ENCODE measurements around the gene NR2F1-AS1. TPM values are rescaled to one million over a fixed set of nuclear protein-coding genes. Genes with fewer than 3 reads are reported as not detected.

The NR2F1-AS1 gene
- polyA plus RNA-seq, 2 of the 4 experiments (the other 2 are of a cell fraction) = 5.5 to 8.3 TPM

DNA sequence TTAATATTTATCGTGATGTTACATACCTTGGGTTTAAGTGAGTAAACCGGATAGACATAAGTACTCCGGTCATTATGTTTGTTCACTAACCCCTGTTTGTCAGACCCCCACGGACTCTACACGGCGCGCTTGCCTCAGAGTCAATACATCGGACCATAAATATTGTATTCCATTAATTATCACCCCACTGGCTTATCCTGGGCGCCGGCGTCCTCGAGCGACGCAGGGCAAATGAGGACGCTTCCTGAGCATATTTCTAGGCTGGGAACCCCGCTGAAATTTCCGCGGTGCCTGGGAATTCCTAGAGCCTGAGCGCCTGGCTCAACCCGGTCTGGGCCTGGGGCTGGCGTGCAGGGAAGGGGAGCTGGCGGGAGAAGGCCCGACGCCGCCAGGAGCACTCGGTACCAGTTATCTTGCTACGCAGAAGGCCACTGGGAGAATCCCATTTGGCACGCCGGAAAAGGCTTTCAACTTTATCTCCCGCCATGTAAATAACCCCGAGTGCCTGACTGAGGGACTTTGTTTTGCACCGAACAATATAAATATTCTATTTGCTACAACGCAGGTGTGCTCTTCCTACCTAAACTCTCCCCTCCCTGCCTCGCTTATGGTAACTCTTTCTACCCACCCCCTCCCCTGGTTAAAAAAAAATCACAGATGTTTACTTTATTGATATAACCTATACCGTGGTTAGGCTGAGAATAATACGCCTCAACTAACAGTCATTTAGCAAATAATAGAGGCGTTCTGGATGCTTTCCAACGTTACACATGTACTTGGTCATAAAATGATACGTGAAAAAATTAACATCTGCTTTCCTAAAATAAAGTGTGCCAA lies 21.4 kb upstream of the NR2F1-AS1 start:
- H3K27ac ChIP-seq = no peak overlapping the region
- H3K4me3 ChIP-seq = no peak overlapping the region
- no peaks in the 10 kb centered on the region for H3K9me3 ChIP-seq
- H3K4me2 ChIP-seq = no peak overlapping the region
- 91% methylated on average over 34 of the region's 39 CpGs for WGBS (ENCODE audit: missing lambda C conversion rate)
- ChIA-PET CTCF (interaction anchor here (1.3 to 1.4 kb wide), 2 partner anchors 18 to 187 kb away, joined by 3 read pairs; no protein-coding TSS in a partner anchor), POLR2A (no interaction called here)
- DNase-seq (ENCODE audit: low read depth in 1 of 2, low spot score in 1 of 2) = no peak
- FAIRE-seq = no peak
- ATAC-seq = no peak
- TF ChIP-seq HEYL (CRISPR knock-in tag; IDR thresholded peaks at IDR 0.05) (no peak), HOXB5 (CRISPR knock-in tag; IDR thresholded peaks at IDR 0.05) (no peak), HOXA7 (CRISPR knock-in tag; IDR thresholded peaks at IDR 0.05) (no peak), TFCP2L1 (CRISPR knock-in tag; IDR thresholded peaks at IDR 0.05) (no peak), KDM5A (IDR thresholded peaks at IDR 0.05) (no peak), JUN (IDR thresholded peaks at IDR 0.05) (no peak), CBX8 (IDR thresholded peaks at IDR 0.05) (no peak), CHD4 (IDR thresholded peaks at IDR 0.05; ENCODE audit: borderline replicate concordance) (no peak), SMC3 (IDR thresholded peaks at IDR 0.05) (no peak), MYC (IDR thresholded peaks at IDR 0.05; ENCODE audit: borderline replicate concordance, low read length) (no peak), NPAS2 (CRISPR knock-in tag; IDR thresholded peaks at IDR 0.05; ENCODE audit: borderline replicate concordance) (no peak), RNF2 (IDR thresholded peaks at IDR 0.05; ENCODE audit: borderline replicate concordance, low read depth) (no peak), ZSCAN20 (CRISPR knock-in tag; IDR thresholded peaks at IDR 0.05) (no peak), HOXB13 (CRISPR knock-in tag; IDR thresholded peaks at IDR 0.05; ENCODE audit: low read depth) (no peak)
- TF ChIP-seq, protein P1, sequence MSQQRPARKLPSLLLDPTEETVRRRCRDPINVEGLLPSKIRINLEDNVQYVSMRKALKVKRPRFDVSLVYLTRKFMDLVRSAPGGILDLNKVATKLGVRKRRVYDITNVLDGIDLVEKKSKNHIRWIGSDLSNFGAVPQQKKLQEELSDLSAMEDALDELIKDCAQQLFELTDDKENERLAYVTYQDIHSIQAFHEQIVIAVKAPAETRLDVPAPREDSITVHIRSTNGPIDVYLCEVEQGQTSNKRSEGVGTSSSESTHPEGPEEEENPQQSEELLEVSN (IDR thresholded peaks at IDR 0.05; ENCODE audit: borderline replicate concordance, low read depth) = no peak
- TF ChIP-seq, protein P2, sequence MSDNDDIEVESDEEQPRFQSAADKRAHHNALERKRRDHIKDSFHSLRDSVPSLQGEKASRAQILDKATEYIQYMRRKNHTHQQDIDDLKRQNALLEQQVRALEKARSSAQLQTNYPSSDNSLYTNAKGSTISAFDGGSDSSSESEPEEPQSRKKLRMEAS (IDR thresholded peaks at IDR 0.05) = no peak
- TF ChIP-seq, protein P3, sequence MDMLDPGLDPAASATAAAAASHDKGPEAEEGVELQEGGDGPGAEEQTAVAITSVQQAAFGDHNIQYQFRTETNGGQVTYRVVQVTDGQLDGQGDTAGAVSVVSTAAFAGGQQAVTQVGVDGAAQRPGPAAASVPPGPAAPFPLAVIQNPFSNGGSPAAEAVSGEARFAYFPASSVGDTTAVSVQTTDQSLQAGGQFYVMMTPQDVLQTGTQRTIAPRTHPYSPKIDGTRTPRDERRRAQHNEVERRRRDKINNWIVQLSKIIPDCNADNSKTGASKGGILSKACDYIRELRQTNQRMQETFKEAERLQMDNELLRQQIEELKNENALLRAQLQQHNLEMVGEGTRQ (IDR thresholded peaks at IDR 0.05) = no peak
- TF ChIP-seq, protein P4, sequence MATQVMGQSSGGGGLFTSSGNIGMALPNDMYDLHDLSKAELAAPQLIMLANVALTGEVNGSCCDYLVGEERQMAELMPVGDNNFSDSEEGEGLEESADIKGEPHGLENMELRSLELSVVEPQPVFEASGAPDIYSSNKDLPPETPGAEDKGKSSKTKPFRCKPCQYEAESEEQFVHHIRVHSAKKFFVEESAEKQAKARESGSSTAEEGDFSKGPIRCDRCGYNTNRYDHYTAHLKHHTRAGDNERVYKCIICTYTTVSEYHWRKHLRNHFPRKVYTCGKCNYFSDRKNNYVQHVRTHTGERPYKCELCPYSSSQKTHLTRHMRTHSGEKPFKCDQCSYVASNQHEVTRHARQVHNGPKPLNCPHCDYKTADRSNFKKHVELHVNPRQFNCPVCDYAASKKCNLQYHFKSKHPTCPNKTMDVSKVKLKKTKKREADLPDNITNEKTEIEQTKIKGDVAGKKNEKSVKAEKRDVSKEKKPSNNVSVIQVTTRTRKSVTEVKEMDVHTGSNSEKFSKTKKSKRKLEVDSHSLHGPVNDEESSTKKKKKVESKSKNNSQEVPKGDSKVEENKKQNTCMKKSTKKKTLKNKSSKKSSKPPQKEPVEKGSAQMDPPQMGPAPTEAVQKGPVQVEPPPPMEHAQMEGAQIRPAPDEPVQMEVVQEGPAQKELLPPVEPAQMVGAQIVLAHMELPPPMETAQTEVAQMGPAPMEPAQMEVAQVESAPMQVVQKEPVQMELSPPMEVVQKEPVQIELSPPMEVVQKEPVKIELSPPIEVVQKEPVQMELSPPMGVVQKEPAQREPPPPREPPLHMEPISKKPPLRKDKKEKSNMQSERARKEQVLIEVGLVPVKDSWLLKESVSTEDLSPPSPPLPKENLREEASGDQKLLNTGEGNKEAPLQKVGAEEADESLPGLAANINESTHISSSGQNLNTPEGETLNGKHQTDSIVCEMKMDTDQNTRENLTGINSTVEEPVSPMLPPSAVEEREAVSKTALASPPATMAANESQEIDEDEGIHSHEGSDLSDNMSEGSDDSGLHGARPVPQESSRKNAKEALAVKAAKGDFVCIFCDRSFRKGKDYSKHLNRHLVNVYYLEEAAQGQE (IDR thresholded peaks at IDR 0.05) = no peak
- peaks cover 6% of the 10 kb centered on the region; the same call in 2 of the 3 replicates for H3K4me1 ChIP-seq

DNA sequence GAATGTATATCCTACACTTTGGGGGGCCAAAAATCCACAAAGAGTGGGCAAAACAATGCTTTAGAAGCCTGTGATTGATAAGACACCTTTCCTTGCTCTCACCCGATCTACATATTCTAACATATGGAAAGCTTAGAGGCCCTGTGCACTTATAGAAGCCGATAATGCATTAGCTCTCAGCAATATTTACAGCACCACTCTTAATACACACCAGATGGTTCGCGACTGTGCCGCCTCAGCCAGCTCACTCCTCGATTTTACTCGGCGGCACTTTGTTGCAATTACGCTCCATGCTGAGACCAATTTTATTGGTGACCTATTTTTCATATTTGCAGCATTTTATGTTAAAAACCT lies 20.8 kb upstream of the NR2F1-AS1 start:
- H3K27ac ChIP-seq = no peak overlapping the region
- 0 out of 3 replicates have a peak, but pooled peaks cover 5% of the 10 kb centered on the region for H3K4me1 ChIP-seq
- CTCF ChIA-PET = interaction anchor here (1.3 to 1.8 kb wide), 2 partner anchors 187 to 199 kb away, joined by 3 to 5 read pairs; no protein-coding TSS in a partner anchor
- ATAC-seq = no peak
- DNase-seq (ENCODE audit: low read depth in 1 of 2, low spot score in 1 of 2) = no peak
- H3K4me3 ChIP-seq = no peak overlapping the region
- TF ChIP-seq JUNB (IDR thresholded peaks at IDR 0.05) (no peak), TFCP2L1 (CRISPR knock-in tag; IDR thresholded peaks at IDR 0.05) (no peak), ZC3H11A (IDR thresholded peaks at IDR 0.05) (no peak), HOXB13 (CRISPR knock-in tag; IDR thresholded peaks at IDR 0.05; ENCODE audit: low read depth) (no peak), FOSB (CRISPR knock-in tag; IDR thresholded peaks at IDR 0.05) (no peak), ZFP36 (IDR thresholded peaks at IDR 0.05; ENCODE audit: borderline replicate concordance, partially characterized antibody) (no peak), CBX8 (IDR thresholded peaks at IDR 0.05) (no peak), POLR2A (IDR thresholded peaks at IDR 0.05; ENCODE audit: low read length) (no peak), NFE2L2 (conservative IDR thresholded peaks at IDR 0.05; ENCODE audit: low read length) (no peak)
- TF ChIP-seq, protein P5, sequence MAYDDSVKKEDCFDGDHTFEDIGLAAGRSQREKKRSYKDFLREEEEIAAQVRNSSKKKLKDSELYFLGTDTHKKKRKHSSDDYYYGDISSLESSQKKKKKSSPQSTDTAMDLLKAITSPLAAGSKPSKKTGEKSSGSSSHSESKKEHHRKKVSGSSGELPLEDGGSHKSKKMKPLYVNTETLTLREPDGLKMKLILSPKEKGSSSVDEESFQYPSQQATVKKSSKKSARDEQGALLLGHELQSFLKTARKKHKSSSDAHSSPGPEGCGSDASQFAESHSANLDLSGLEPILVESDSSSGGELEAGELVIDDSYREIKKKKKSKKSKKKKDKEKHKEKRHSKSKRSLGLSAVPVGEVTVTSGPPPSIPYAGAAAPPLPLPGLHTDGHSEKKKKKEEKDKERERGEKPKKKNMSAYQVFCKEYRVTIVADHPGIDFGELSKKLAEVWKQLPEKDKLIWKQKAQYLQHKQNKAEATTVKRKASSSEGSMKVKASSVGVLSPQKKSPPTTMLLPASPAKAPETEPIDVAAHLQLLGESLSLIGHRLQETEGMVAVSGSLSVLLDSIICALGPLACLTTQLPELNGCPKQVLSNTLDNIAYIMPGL (CRISPR knock-in tag; IDR thresholded peaks at IDR 0.05; ENCODE audit: borderline replicate concordance) = no peak
- TF ChIP-seq, protein P2 (IDR thresholded peaks at IDR 0.05) = no peak
- TF ChIP-seq, protein P6, sequence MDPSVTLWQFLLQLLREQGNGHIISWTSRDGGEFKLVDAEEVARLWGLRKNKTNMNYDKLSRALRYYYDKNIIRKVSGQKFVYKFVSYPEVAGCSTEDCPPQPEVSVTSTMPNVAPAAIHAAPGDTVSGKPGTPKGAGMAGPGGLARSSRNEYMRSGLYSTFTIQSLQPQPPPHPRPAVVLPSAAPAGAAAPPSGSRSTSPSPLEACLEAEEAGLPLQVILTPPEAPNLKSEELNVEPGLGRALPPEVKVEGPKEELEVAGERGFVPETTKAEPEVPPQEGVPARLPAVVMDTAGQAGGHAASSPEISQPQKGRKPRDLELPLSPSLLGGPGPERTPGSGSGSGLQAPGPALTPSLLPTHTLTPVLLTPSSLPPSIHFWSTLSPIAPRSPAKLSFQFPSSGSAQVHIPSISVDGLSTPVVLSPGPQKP (IDR thresholded peaks at IDR 0.05; ENCODE audit: low read depth, low read length) = no peak
- TF ChIP-seq, protein P1 (IDR thresholded peaks at IDR 0.05; ENCODE audit: borderline replicate concordance, low read depth) = no peak
- FAIRE-seq = no peak
- H3K4me2 ChIP-seq = no peak overlapping the region
- no peaks in the 10 kb centered on the region for H3K9me3 ChIP-seq
- POLR2A ChIA-PET = no interaction called here
- WGBS (ENCODE audit: missing lambda C conversion rate) = 92% methylated on average over 9 of the region's 9 CpGs

Measured in A549 (cell line).